KOPT-K1 (cell line): Measurements from ENCODE around the gene LAMTOR2.

Source experiments
- H3K27ac ChIP-seq: fragments of 200-600 bp; sonication (generic); 2 replicates; pipeline ENCODE4 v1.5.1; 2016; ENCODE audit warnings: antibody characterized with exemption, mild to moderate bottlenecking, low read depth, low read length; ENCODE audit not compliant: poor library complexity, severe bottlenecking
- H3K36me3 ChIP-seq: fragments of 200-600 bp; sonication (generic); 2 replicates; pipeline ENCODE4 v1.5.1; 2017; ENCODE audit warnings: antibody characterized with exemption, mild to moderate bottlenecking, low read length, moderate library complexity; ENCODE audit not compliant: insufficient read depth
- H3K9me3 ChIP-seq: fragments of 200-600 bp; sonication (generic); 2 replicates; pipeline ENCODE4 v1.5.1; 2017; ENCODE audit warnings: antibody characterized with exemption, low read length, mild to moderate bottlenecking; ENCODE audit not compliant: insufficient read depth, poor library complexity, severe bottlenecking

Gene LAMTOR2

GRCh38 chr1:156078728-156079127 is 24.1 kb downstream of the LAMTOR2 start:
- no peaks in the 10 kb centered on the region for H3K9me3 ChIP-seq
- H3K27ac ChIP-seq, result no peak overlapping the region
- H3K36me3 ChIP-seq, result peaks cover 6% of the 10 kb centered on the region; the same call in 1 of the 2 replicates

GRCh38 chr1:156079762-156080161 is 25.2 kb downstream of the LAMTOR2 start:
- H3K27ac ChIP-seq, result no peak overlapping the region

GRCh38 chr1:156080241-156080862 is 25.8 kb downstream of the LAMTOR2 start:
- Histone ChIP-seq H3K9me3 (no peaks in the 10 kb centered on the region), H3K36me3 (peaks cover 6% of the 10 kb centered on the region; the same call in 1 of the 2 replicates), H3K27ac (no peak overlapping the region)

More at GRCh38 chr1:156079762-156080161, 25.2 kb downstream of the LAMTOR2 start:
- Histone ChIP-seq H3K36me3 (peaks cover 6% of the 10 kb centered on the region; the same call in 1 of the 2 replicates), H3K9me3 (no peaks in the 10 kb centered on the region)

DNA sequence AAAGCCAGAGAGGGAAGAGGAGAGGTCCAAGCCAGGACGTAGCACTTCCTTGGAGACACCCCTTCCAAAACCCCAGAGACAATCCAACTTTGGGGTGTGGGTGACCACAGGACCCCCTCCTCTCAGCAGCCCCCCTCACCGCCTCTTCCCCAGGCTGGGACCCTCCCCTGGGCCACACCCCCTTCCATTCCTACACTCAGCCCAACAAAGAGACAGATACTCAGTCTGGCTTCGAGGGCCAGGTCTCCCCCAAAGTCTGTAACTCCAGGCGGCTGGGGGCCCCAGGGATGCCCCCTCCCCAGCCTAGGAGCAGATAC is 26.2 kb downstream of the LAMTOR2 start:
- no peak overlapping the region for H3K27ac ChIP-seq
- H3K36me3 ChIP-seq, result peaks cover 6% of the 10 kb centered on the region; the same call in 1 of the 2 replicates
- no peaks in the 10 kb centered on the region for H3K9me3 ChIP-seq

GRCh38 chr1:156081180-156081916 is 26.8 kb downstream of the LAMTOR2 start:
- Histone ChIP-seq H3K27ac (no peak overlapping the region), H3K36me3 (peaks cover 2% of the 10 kb centered on the region; the same call in 1 of the 2 replicates), H3K9me3 (no peaks in the 10 kb centered on the region)

DNA sequence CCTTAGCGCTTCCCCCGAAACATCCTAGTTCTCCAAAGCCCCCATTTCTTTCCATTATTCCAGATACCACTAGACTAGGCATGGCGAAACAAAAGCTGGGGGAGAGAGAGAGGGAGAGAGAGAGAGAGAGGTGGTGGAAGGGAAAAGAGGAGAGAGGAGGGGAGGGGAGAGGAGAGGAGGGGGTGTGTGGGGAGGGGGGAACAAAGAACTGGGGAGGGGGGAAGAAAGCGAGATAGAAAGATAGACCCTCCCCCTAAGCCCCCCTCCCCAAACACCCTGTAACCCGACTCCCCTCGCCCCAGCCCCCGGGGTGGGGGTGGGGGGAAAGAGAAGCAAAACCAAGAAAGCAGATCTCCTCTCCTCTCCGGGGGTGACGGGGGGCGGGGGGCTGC is 27.3 kb downstream of the LAMTOR2 start:
- peak overlapping the region; percentile 4 for H3K27ac ChIP-seq
- no peaks in the 10 kb centered on the region for H3K9me3 ChIP-seq
- H3K36me3 ChIP-seq, result no peaks in the 10 kb centered on the region

DNA sequence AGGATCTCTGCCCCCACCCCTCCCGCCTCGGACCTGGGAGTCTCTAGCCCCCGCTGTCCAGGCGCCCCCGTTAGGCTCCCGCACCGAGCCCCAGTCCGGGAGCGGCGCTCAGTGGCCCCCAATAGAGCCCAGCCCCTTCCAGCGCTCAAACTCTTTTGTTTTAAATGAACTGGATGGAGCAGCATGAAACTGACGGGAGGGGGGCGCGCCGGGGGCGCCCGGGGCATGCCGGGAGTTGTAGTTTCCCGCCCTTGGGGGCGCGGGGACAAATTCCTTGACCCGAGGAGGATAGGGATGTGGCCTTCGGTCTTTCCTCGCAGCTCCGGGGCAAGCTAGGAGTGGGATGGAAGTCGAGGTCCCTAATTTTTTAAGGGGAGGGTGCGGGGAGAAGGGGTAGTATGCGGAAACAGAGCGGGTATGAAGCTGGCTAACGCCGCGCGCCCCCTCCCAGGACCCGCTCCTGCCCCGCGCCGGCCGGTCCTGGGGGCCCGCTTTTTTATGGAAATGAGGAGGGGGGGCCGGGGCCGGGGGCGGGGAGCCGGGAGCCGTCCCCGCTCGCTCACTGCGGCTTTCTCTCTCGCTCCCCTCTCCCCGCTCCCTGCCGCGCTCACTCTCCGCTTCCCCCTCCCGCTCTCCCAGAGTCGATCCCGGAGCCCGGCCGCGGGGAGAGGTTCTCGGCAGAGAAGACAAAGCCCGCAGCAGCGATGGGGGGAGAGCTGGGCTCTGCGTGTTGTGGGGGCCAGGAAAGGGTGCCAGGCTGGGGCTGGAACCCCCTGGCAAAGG is 27.9 kb downstream of the LAMTOR2 start, which contains the start of gene MEX3A:
TSS of gene MEX3A (minus strand) at position 157 of the 783 bp plus-strand sequence. CDS start 467 bp downstream, outside the sequence.
- Histone ChIP-seq H3K36me3 (no peaks in the 10 kb centered on the region), H3K27ac (peak within 1 kb of the TSS; percentile 4), H3K9me3 (no peaks in the 10 kb centered on the region)

GRCh38 chr1:156083800-156084790 is 29.5 kb downstream of the LAMTOR2 start:
- no peaks in the 10 kb centered on the region for H3K9me3 ChIP-seq
- no peaks in the 10 kb centered on the region for H3K36me3 ChIP-seq
- no peak overlapping the region for H3K27ac ChIP-seq

DNA sequence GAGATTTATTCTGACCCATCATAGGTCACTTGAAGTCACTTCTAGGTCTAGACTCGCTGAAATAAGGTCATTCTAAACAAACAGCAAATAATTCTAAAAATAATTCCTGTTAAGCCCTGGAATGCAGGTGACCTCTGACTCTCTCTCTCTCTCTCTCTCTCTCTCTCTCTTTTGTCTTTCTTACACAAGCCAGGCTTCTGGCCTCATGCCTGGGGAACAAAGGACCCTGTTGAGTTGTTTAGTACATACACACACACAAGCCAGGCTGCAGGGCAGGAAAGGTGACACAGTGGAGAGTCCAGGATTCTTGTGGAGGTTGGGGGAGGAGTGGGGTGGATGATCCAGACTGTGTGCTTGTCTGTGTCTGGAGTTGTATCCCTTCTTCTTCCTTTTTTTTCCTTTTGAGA is 31.7 kb downstream of the LAMTOR2 start:
- Histone ChIP-seq H3K9me3 (no peaks in the 10 kb centered on the region), H3K36me3 (no peaks in the 10 kb centered on the region), H3K27ac (no peak overlapping the region)

DNA sequence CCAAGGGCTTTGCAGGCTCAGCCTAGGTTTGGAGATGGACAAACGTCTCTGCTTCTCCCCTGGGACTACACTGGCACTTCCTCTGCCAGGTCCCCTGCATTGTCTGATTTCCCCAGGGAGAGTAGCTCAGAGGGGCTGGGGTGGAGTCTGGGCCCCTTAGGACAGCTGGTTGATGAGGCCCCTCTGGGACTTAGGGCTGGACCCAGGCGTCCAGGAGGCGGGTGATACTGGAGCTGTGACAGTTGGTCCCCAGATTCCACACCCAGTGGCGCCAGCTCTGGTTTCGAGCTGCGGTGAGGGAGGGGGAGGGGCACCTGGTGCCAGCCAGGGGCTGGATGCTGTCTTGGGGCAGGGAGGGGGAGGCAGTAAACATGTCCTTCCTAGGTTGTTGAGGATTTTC is 35.1 kb downstream of the LAMTOR2 start:
- Histone ChIP-seq H3K9me3 (no peaks in the 10 kb centered on the region), H3K27ac (no peak overlapping the region), H3K36me3 (no peaks in the 10 kb centered on the region)

- Histone ChIP-seq H3K27ac (no peak overlapping the region), H3K9me3 (no peaks in the 10 kb centered on the region), H3K36me3 (no peaks in the 10 kb centered on the region)
These were observed 35.7 kb downstream of the LAMTOR2 start for GRCh38 chr1:156090138-156090839.

DNA sequence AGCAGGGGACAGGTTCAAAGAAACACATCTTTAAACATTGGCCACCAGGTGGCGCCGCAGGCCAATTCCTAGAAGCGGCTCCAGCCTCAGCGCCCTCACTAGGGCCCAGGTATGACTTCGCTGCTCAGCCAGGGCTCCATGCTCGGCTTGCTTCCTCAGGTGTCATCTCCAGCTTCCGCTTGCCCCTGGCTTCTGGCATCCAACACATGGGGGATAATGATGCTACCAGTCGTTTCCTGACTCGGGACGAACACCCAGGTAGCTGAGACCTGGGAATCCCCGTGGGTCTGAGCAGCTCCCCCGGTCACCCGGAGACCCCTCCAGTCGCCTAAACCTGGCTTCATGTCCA is 36.2 kb downstream of the LAMTOR2 start:
- Histone ChIP-seq H3K9me3 (no peaks in the 10 kb centered on the region), H3K36me3 (no peaks in the 10 kb centered on the region), H3K27ac (no peak overlapping the region)

- Histone ChIP-seq H3K9me3 (no peaks in the 10 kb centered on the region), H3K27ac (no peak overlapping the region), H3K36me3 (no peaks in the 10 kb centered on the region)
These were observed 37.0 kb downstream of the LAMTOR2 start for GRCh38 chr1:156091610-156092009.

DNA sequence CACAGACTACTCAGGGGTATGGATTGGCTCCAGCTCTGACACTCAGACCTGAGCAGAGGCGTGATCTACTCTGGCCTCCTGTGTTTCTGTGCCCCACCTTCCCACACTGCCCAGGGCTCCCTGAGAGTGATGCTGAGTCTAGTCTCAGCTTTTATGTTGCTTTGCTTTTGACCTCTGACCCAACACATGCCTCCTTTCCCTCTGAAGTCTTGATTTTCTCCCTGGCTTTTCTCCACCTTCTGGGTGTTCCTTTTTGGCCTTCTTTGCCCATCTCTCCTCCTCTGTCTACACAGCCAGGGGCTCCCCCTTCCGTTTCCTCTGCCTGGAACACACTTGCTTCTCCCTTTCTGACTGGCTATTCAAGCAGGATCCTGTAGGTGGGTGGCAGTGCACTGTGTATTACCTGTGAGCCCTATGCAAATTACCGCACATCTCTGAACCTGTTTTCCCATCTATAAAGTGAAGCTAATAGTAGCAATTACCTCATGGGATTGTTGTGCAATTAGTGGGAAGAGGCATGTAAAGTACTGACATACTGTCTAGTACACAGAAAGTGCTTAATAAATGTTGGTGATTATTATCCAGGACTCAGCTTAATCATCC is 41.4 kb downstream of the LAMTOR2 start:
- H3K27ac ChIP-seq, result no peak overlapping the region
- H3K36me3 ChIP-seq, result no peaks in the 10 kb centered on the region
- H3K9me3 ChIP-seq, result no peaks in the 10 kb centered on the region
